IMR-90 (cell line): ENCODE results near the gene FOXP1. TPM values are rescaled to one million over a fixed set of nuclear protein-coding genes. Genes with fewer than 3 reads are reported as not detected.
A peak's percentile ranks its signal among the peaks of the same experiment; 100 is the strongest.

Source experiments
- ATAC-seq: fragments of 200-7000 bp; cut with Tn5 transposase; 2 replicates; pipeline ENCODE4 v1.9.1; 2020; ENCODE audit warnings: low read depth, mild to moderate bottlenecking, moderate library complexity
- BruUV-seq: library from RNA; stranded (reverse); fragments of 400-500 nt; replicated peaks from 2 replicates; lab custom pipeline; 2021; lab: Mats Ljungman, UMichigan
- CTCF ChIA-PET: fragments of 300-600 bp; formaldehyde crosslinking; extraction: SDS; loops from one replicate; lab custom pipeline; 2021; ENCODE audit warnings: antibody characterized with exemption; lab: Yijun Ruan, JAX
- POLR2A ChIA-PET: fragments of 300-600 bp; sonication (Branson Sonifier 250); formaldehyde crosslinking; loops from one replicate; lab custom pipeline; 2022; ENCODE audit warnings: antibody characterized with exemption; ENCODE audit not compliant: unreplicated experiment; lab: Charles Lee
- DNase-seq: peaks from one replicate; pipeline ENCODE4 v3.0.0; 2013
- H2AFZ ChIP-seq: replicated peaks from 2 replicates; pipeline ENCODE3; 2013; ENCODE audit warnings: low read length, mild to moderate bottlenecking; ENCODE audit not compliant: poor library complexity
- H2AK5ac ChIP-seq: 2 replicates; pipeline ENCODE4 v1.6.1; 2013; ENCODE audit warnings: low read depth, low read length, inconsistent platforms
- H2AK9ac ChIP-seq: replicated peaks from 2 replicates; pipeline ENCODE3; 2013; ENCODE audit warnings: mild to moderate bottlenecking, low read depth, low read length, moderate library complexity; ENCODE audit not compliant: poor library complexity
- H2BK120ac ChIP-seq: 2 replicates; pipeline ENCODE4 v1.6.1; 2013; ENCODE audit warnings: low read depth, low read length, inconsistent platforms
- H2BK15ac ChIP-seq: 3 replicates; pipeline ENCODE4 v1.6.1; 2013; ENCODE audit warnings: low read depth, low read length, inconsistent platforms
- H2BK20ac ChIP-seq: 2 replicates; pipeline ENCODE4 v1.6.1; 2013; ENCODE audit warnings: low read depth, mild to moderate bottlenecking, inconsistent platforms, low read length, moderate library complexity
- H2BK5ac ChIP-seq: 2 replicates; pipeline ENCODE4 v1.6.1; 2013; ENCODE audit warnings: mild to moderate bottlenecking, low read depth, low read length, inconsistent platforms; ENCODE audit not compliant: poor library complexity, severe bottlenecking
- H3K14ac ChIP-seq: replicated peaks from 2 replicates; pipeline ENCODE4 v1.6.1; 2013; ENCODE audit warnings: low read depth, low read length, inconsistent platforms
- H3K18ac ChIP-seq: 2 replicates; pipeline ENCODE4 v1.6.1; 2013; ENCODE audit warnings: low read depth, low read length, control low read depth
- H3K23ac ChIP-seq: 2 replicates; pipeline ENCODE4 v1.6.1; 2013; ENCODE audit warnings: low read depth, low read length, inconsistent platforms
- H3K27ac ChIP-seq: 2 replicates; pipeline ENCODE4 v1.5.1; 2013; ENCODE audit warnings: mild to moderate bottlenecking, control low read depth, low read length; ENCODE audit not compliant: insufficient read depth
- H3K27me3 ChIP-seq: 2 replicates; pipeline ENCODE4 v1.6.1; 2013; ENCODE audit warnings: low read length; ENCODE audit not compliant: control insufficient read depth, insufficient read depth
- H3K36me3 ChIP-seq: 2 replicates; pipeline ENCODE4 v1.6.1; 2013; ENCODE audit warnings: low read length, mixed read lengths; ENCODE audit not compliant: control insufficient read depth, insufficient read depth
- H3K4ac ChIP-seq: 2 replicates; pipeline ENCODE4 v1.6.1; 2013; ENCODE audit warnings: low read depth, low read length, inconsistent platforms
- H3K4me1 ChIP-seq: 2 replicates; pipeline ENCODE4 v1.6.1; 2013; ENCODE audit warnings: low read length, mixed read lengths; ENCODE audit not compliant: control insufficient read depth, insufficient read depth
- H3K4me2 ChIP-seq: 2 replicates; pipeline ENCODE4 v1.6.1; 2013; ENCODE audit warnings: low read depth, mild to moderate bottlenecking, control low read depth, low read length, moderate library complexity
- H3K4me3 ChIP-seq: 2 replicates; pipeline ENCODE4 v1.5.1; 2013; ENCODE audit warnings: low read depth, mild to moderate bottlenecking, control low read depth, low read length, moderate library complexity; ENCODE audit not compliant: insufficient read depth
- H3K56ac ChIP-seq: 2 replicates; pipeline ENCODE4 v1.6.1; 2013; ENCODE audit warnings: low read length, inconsistent platforms; ENCODE audit not compliant: insufficient read depth; ENCODE audit errors: extremely low read depth
- H3K79me1 ChIP-seq, 2 experiments: 2 replicates each; pipeline ENCODE4 v1.6.1; 2013; ENCODE audit warnings: low read length in 2 of 2, inconsistent platforms in 1 of 2, low read depth in 1 of 2
- H3K9ac ChIP-seq: 2 replicates; pipeline ENCODE4 v1.6.1; 2013; ENCODE audit warnings: low read depth, low read length, control low read depth
- H3K9me1 ChIP-seq: 2 replicates; pipeline ENCODE4 v1.6.1; 2013; ENCODE audit warnings: low read length, inconsistent platforms; ENCODE audit not compliant: insufficient read depth
- H3K9me3 ChIP-seq: 2 replicates; pipeline ENCODE4 v1.6.1; 2013; ENCODE audit warnings: low read length; ENCODE audit not compliant: control insufficient read depth, insufficient read depth
- H4K20me1 ChIP-seq: 2 replicates; pipeline ENCODE4 v1.6.1; 2013; ENCODE audit warnings: low read length, inconsistent platforms; ENCODE audit not compliant: insufficient read depth
- H4K5ac ChIP-seq: 2 replicates; pipeline ENCODE4 v1.6.1; 2013; ENCODE audit warnings: mild to moderate bottlenecking, low read depth, low read length, control low read depth
- H4K8ac ChIP-seq, 2 experiments: 2 replicates each; pipeline ENCODE4 v1.6.1; 2013; ENCODE audit warnings: low read depth in 2 of 2, low read length in 2 of 2, control low read depth in 1 of 2, inconsistent platforms in 1 of 2
- H4K91ac ChIP-seq: 2 replicates; pipeline ENCODE4 v1.6.1; 2013; ENCODE audit warnings: low read depth, low read length, inconsistent platforms; ENCODE audit not compliant: insufficient read depth
- CEBPB ChIP-seq: IDR thresholded peaks from 2 replicates; pipeline ENCODE4 v1.6.1; 2012; ENCODE audit warnings: low read depth, low read length, improper control_type of control experiment
- CHD1 ChIP-seq: IDR thresholded peaks from 2 replicates; pipeline ENCODE4 v1.6.1; 2012; ENCODE audit warnings: low read depth, low read length, improper control_type of control experiment
- WGBS, 2 experiments: methylation state at CpG; one replicate each; pipeline versions ENCODE4 v1.1.5 to v1.1.7; 2013; ENCODE audit warnings: missing lambda C conversion rate in 2 of 2; ENCODE audit not compliant: insufficient read length in 1 of 2; ENCODE audit errors: extremely low coverage in 2 of 2; 5-methylcytosine and 5-hydroxymethylcytosine counted together
- dilution Hi-C: fragments of 300-500 bp; cut with HindIII; formaldehyde crosslinking; loops from one replicate; pipeline ENCODE4 v1.14.3; 2018; ENCODE audit warnings: low sequenced_read_pairs; ENCODE audit not compliant: unreplicated experiment
- in situ Hi-C: fragments of 300-500 bp; cut with MboI; formaldehyde crosslinking; loops from 3 replicates; pipeline ENCODE4 v1.14.3; 2019; ENCODE audit warnings: low sequenced_read_pairs, inconsistent platforms, mixed read lengths
- intact Hi-C: fragments of 100-400 bp; cut with micrococcal nuclease; formaldehyde crosslinking; loops from 2 replicates; pipeline ENCODE4 v1.10.0; 2022
- polyA plus RNA-seq, 3 experiments: library from polyadenylated mRNA; depleted of rRNA; stranded (reverse); fragments of >200 nt; gene quantifications; 2 replicates each; pipeline ENCODE4 v1.2.3, GENCODE V29; 2012; ENCODE audit warnings: low replicate concordance in 1 of 3
- total RNA-seq: library from RNA; depleted of rRNA; stranded (reverse); fragments of >200 nt; gene quantifications from 2 replicates; pipeline ENCODE4 v1.2.3, GENCODE V29; 2012

FOXP1 gene
- total and polyA plus RNA-seq, 2 of the 4 experiments (the other 2 are of a cell fraction) = 37.0 to 132 TPM

DNA sequence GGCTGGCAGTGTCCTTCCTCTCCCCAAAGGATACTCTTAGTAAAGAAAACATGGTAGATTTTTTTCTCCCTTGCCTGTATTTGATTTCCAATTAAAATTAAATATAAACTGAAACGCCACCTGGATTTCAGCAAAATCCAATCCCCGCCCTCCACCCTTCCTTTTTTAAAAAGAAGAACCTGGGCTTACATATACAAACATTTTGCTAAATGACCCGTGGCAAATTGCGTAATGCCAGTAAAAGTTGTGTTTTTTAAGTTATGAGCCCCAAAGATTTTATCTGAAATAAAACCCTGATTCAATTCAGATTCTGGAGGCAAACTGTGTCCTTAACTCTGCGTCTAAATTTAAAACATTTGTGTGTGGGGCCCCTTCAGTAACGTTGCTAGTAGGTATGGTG is 403.0 kb downstream of the FOXP1 start:
- Histone ChIP-seq H2BK20ac (no peak overlapping the region), H4K5ac (no peak overlapping the region), H3K4me1 (peaks cover 2% of the 10 kb centered on the region; the same call in 1 of the 2 replicates), H2AK5ac (no peak overlapping the region), H2AFZ (no peak overlapping the region), H3K9me3 (no peaks in the 10 kb centered on the region), H2AK9ac (no peak overlapping the region), H2BK120ac (no peak overlapping the region), H3K4me2 (no peak overlapping the region), H3K4ac (no peak overlapping the region), H3K27me3 (no peaks in the 10 kb centered on the region), H3K18ac (no peak overlapping the region), H3K27ac (no peak overlapping the region), H2BK15ac (no peak overlapping the region), H3K4me3 (no peak overlapping the region), H3K9me1 (no peaks in the 10 kb centered on the region), H3K36me3 (no peaks in the 10 kb centered on the region), H4K20me1 (no peaks in the 10 kb centered on the region), H4K91ac (no peak overlapping the region), H3K56ac (no peak overlapping the region), H2BK5ac (no peak overlapping the region), H3K23ac (no peak overlapping the region), H3K14ac (no peak overlapping the region), H3K79me1 (peaks cover 0 to 1% of the 10 kb centered on the region in 2 experiments; a peak in 1 of 4 replicates), H4K8ac (no peak overlapping the region), H3K9ac (no peak overlapping the region)
- intact Hi-C loops (no loop called here), dilution Hi-C loops (no loop called here), in situ Hi-C loops (no loop called here)
- WGBS, 2 experiments = no CpG with 5 or more reads among the region's 6 CpGs
- TF ChIP-seq CHD1 (no peak), CEBPB (peak; percentile 78)
- POLR2A ChIA-PET = no interaction called here
- no TSS peak for BruUV-seq
- DNase-seq = no peak
- no peak for ATAC-seq
- CTCF ChIA-PET = no interaction called here
